Measurements from ENCODE around the gene ACTA2. TPM values are rescaled to one million over a fixed set of nuclear protein-coding genes. Genes with fewer than 3 reads are reported as not detected.

ACTA2 gene
- total RNA-seq, 4 donors from 2014 or later = 83.5 to 342 (median 142) TPM

GRCh38 chr10:88943778-88944177, 8.8 kb downstream of the ACTA2 start:
- DNase-seq = no peak
- Histone ChIP-seq H3K4me1 (no peaks in the 10 kb centered on the region), H3K4me3 (no peak overlapping the region), H3K27ac (no peak overlapping the region), H3K36me3 (peaks cover 0 to 16% (median 0%) of the 10 kb centered on the region in 3 donors), H3K27me3 (no peaks in the 10 kb centered on the region), H3K9me3 (no peaks in the 10 kb centered on the region)
- TF ChIP-seq, protein P1, sequence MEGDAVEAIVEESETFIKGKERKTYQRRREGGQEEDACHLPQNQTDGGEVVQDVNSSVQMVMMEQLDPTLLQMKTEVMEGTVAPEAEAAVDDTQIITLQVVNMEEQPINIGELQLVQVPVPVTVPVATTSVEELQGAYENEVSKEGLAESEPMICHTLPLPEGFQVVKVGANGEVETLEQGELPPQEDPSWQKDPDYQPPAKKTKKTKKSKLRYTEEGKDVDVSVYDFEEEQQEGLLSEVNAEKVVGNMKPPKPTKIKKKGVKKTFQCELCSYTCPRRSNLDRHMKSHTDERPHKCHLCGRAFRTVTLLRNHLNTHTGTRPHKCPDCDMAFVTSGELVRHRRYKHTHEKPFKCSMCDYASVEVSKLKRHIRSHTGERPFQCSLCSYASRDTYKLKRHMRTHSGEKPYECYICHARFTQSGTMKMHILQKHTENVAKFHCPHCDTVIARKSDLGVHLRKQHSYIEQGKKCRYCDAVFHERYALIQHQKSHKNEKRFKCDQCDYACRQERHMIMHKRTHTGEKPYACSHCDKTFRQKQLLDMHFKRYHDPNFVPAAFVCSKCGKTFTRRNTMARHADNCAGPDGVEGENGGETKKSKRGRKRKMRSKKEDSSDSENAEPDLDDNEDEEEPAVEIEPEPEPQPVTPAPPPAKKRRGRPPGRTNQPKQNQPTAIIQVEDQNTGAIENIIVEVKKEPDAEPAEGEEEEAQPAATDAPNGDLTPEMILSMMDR (IDR thresholded peaks at IDR 0.05) = no peak
- no peak for TF ChIP-seq POLR2A (IDR thresholded peaks at IDR 0.05)

DNA sequence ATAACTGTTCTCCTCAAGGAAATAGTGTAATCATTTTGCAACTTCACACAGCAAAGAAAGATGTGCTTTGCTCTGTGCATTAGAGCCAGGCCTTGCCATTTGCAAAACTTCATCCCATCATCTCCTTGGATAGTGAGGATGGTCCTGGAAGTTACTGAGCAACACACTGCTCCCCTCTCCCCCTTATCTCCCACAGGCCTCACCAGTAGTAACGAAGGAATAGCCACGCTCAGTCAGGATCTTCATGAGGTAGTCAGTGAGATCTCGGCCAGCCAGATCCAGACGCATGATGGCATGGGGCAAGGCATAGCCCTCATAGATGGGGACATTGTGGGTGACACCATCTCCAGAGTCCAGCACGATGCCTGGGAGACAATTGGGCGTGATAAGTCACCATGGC, 11.5 kb downstream of the ACTA2 start:
- TF ChIP-seq POLR2A (IDR thresholded peaks at IDR 0.05) = no peak
- TF ChIP-seq, protein P1 (IDR thresholded peaks at IDR 0.05) = no peak
- no peaks in the 10 kb centered on the region for H3K9me3 ChIP-seq
- H3K36me3 ChIP-seq = peaks cover 0 to 37% (median 0%) of the 10 kb centered on the region in 3 donors
- H3K4me1 ChIP-seq = no peaks in the 10 kb centered on the region
- no peak overlapping the region for H3K4me3 ChIP-seq
- DNase-seq = no peak
- H3K27ac ChIP-seq = no peak overlapping the region
- no peaks in the 10 kb centered on the region for H3K27me3 ChIP-seq

DNA sequence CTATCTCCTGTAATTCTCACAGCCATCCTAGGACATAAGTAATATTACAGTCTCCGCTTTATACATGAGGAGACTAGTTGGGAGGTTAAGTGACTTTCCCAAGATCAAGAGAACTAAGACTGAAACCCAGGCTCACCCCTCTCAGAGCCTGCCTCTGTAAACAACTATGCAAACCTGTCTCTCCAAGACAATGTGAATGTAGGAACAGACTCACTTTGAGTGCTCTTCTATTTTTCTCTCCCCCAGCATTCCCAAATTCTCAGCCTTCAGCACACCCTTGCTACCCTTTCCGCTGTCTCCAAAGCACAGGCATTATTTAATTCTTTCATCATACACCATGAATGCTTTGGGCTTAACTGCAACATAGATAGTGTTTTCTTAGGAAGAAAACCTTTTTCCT, 13.6 kb downstream of the ACTA2 start:
- peaks cover 0 to 8% (median 0%) of the 10 kb centered on the region in 4 donors for H3K4me1 ChIP-seq
- H3K9me3 ChIP-seq = no peaks in the 10 kb centered on the region
- H3K27me3 ChIP-seq = no peaks in the 10 kb centered on the region
- DNase-seq = no peak
- H3K27ac ChIP-seq = no peak overlapping the region
- no peak overlapping the region for H3K4me3 ChIP-seq
- H3K36me3 ChIP-seq = peaks cover 0 to 37% (median 0%) of the 10 kb centered on the region in 3 donors
- TF ChIP-seq POLR2A (IDR thresholded peaks at IDR 0.05) = no peak
- TF ChIP-seq, protein P1 (IDR thresholded peaks at IDR 0.05) = no peak

DNA sequence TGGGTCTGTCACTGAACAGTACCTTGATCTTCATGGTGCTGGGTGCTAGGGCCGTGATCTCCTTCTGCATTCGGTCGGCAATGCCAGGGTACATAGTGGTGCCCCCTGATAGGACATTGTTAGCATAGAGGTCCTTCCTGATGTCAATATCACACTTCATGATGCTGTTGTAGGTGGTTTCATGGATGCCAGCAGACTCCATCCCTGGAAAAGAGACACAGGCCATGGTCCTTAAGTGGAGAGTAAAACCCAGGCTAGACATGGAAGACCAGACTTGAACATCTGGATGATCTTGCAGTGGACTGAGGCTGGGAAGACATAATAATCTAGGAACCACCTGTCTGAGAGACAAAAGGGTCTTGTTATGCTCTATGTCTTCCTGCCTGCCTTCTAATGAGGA, 14.5 kb downstream of the ACTA2 start:
- Histone ChIP-seq H3K36me3 (peaks cover 0 to 37% (median 0%) of the 10 kb centered on the region in 3 donors), H3K9me3 (no peaks in the 10 kb centered on the region), H3K4me1 (peaks cover 0 to 8% (median 0%) of the 10 kb centered on the region in 4 donors), H3K27ac (no peak overlapping the region), H3K27me3 (no peaks in the 10 kb centered on the region), H3K4me3 (no peak overlapping the region)
- no peak for DNase-seq
- TF ChIP-seq POLR2A (IDR thresholded peaks at IDR 0.05) = no peak
- TF ChIP-seq, protein P1 (IDR thresholded peaks at IDR 0.05) = no peak

GRCh38 chr10:88936656-88937055, 15.9 kb downstream of the ACTA2 start:
- no peaks in the 10 kb centered on the region for H3K27me3 ChIP-seq
- peaks cover 0 to 8% (median 0%) of the 10 kb centered on the region in 4 donors for H3K4me1 ChIP-seq
- TF ChIP-seq, protein P1 (IDR thresholded peaks at IDR 0.05) = no peak
- TF ChIP-seq POLR2A (IDR thresholded peaks at IDR 0.05) = no peak
- DNase-seq = no peak
- no peak overlapping the region for H3K4me3 ChIP-seq
- no peaks in the 10 kb centered on the region for H3K9me3 ChIP-seq
- H3K27ac ChIP-seq = no peak overlapping the region
- H3K36me3 ChIP-seq = peaks cover 0 to 32% (median 0%) of the 10 kb centered on the region in 3 donors

Data from Peyer's patch (tissue), 4 donors.